Hepatic stellate cell (primary cell): ENCODE data around the gene KANSL2.
"Not testable (repeated sequence)": the region's sequence is repeated elsewhere in the genome, so short reads cannot be mapped to it uniquely, and the experiment has no call there.

Experiments used
- DNase-seq: peaks from one replicate; pipeline ENCODE4 v3.0.0; 2011; ENCODE audit warnings: low spot score

KANSL2 gene

GRCh38 chr12:48683534-48683933, 1.5 kb upstream of the KANSL2 start:
- DNase-seq: no peak

DNA sequence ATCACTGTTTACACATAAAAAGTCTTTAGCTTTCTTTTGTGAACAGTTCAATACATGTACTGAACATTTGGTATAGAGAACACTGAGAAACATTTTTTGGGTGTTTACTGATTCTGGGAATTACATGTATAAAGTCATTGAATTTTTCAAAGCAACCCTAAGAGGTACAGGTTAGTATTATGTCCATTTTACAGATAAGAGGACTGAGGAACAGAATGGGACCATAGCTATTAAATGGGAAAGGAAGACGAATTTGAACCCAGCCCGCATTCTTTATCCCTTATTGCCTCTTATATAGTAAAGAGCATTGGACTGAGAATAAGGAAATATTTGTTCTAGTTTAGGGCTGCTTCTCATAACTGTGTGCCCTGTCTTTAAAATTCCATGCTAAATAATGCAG, 889 bp upstream of the KANSL2 start:
- DNase-seq: no peak

GRCh38 chr12:48682533-48682905, 481 bp upstream of the KANSL2 start:
- not testable (repeated sequence) for DNase-seq

- peak; percentile 16 for DNase-seq
These were observed 684 bp downstream of the KANSL2 start for GRCh38 chr12:48681399-48681709.

- DNase-seq: no peak
These were observed 1.2 kb downstream of the KANSL2 start for GRCh38 chr12:48680861-48681260.

GRCh38 chr12:48678551-48679185, 3.4 kb downstream of the KANSL2 start:
- DNase-seq: no peak

DNA sequence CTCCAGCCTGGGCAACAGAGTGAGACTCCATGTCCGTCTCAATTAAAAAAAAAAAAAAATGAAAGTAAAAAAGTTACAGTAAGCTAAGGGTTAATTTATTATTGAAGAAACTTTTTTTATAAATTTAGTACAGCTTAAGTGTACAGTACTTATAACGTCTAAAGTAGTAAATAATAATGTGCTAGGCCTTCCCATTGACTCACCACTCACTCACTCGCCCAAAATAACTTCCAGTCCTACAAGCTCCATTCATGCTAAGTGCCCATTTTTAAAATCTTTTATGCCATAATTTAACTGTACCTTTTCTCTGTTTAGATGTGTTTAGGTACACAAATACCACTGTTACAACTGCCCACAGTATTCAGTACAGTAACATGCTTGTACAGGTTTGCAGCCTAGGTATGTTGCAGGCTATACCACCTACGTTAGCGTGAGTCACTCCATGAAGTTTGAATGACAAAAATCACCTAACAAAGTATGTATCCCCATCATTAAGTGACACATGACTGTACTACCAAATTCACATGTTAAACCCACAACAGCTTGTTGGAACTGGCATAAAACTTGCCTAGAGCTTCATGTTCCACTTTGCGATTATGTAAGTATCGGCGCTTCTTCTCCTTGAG, 10.7 kb downstream of the KANSL2 start:
- no peak for DNase-seq

DNA sequence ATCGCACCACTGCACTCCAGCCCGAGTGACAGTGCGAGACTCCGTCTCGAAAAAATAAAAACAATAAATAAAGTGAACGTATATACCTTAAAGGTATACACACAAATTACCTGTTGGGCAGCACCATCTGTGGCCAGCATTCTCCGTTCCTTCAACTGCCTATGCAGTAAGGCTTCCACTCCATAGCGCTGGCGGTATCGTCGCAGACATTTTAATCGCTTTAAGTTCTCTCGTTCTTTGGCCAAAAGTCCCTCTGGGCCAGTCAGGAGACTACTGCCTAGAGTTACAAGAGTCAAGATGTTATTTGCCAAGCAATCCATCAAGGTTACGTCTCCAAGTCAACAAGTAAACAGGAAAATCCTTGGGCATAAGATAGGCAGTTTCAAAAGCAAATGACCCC, 13.0 kb downstream of the KANSL2 start:
- DNase-seq: no peak

DNA sequence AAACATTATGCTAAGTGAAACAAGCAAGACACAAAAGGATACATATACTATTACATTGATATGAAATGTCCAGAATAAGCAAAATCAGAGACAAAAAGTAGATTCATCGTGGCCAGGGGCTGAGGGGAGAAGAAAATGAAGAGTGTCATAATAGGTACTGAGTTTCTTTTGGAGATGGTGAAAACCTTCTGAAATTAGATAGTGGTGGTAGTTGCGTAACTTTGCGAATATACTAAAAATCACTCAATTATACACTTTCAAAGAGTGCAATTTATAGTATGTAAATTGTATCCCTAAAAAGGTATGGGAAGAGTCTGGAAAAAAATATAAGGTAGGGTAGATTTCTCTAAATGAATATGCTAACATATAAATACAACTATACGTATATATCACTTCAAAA, 22.2 kb downstream of the KANSL2 start:
- DNase-seq: no peak

GRCh38 chr12:48651681-48652080, 30.4 kb downstream of the KANSL2 start:
- no peak for DNase-seq

- not testable (repeated sequence) for DNase-seq
These were observed 36.7 kb downstream of the KANSL2 start for GRCh38 chr12:48645354-48645753.

GRCh38 chr12:48643011-48643410, 39.0 kb downstream of the KANSL2 start:
- DNase-seq: no peak

DNA sequence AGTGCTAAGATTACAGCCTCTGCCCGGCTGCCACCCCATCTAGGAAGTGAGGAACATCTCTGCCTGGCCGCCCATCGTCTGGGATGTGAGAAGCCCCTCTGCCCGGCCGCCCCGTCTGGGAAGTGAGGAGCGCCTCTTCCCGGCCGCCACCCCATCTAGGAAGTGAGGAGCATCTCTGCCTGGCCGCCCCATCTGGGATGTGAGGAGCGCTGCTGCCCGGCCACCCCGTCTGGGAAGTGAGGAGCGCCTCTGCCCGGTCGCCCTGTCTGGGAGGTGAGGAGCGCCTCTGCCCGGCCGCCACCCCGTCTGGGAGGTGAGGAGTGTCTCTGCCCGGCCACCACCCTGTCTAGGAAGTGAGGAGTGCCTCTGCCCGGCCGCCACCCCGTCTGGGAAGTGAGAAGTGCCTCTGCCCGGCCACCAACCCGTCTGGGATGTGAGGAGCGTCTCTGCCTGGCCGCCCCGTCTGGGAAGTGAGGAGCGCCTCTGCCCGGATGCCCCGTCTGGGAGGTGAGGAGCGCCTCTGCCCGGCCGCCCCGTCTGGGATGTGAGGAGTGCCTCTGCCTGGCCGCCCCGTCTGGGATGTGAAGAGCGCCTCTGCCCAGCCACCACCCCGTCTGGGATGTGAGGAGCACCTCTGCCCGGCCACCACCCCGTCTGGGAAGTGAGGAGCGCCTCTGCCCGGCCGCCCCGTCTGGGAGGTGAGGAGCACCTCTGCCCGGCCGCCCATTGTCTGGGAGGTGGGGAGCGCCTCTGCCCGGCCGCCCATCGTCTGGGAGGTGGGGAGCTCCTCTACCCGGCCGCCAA, 40.1 kb downstream of the KANSL2 start:
- DNase-seq: not testable (repeated sequence)

- no peak for DNase-seq
These were observed 41.2 kb downstream of the KANSL2 start for GRCh38 chr12:48640854-48641253.

GRCh38 chr12:48640428-48640827, 41.6 kb downstream of the KANSL2 start:
- no peak for DNase-seq

DNA sequence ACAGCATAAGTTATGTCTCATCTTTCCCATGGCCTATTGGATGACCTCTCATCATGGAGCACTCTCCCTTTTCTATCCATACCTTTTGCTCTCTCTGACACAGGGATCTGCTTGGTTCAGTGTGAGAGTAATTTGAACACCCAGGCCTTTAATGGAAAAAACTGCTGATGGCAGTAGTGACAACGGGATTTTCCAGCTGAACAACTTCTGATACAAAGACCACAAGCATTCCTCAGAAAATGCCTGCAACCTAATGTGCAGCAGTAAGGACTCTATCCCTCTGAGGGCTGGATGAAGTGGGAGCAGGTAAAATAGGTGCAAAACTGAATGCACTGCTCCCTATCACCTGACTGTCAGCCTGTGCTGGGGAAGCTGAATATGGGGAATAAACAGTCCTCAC, 51.0 kb downstream of the KANSL2 start:
- no peak for DNase-seq

DNA sequence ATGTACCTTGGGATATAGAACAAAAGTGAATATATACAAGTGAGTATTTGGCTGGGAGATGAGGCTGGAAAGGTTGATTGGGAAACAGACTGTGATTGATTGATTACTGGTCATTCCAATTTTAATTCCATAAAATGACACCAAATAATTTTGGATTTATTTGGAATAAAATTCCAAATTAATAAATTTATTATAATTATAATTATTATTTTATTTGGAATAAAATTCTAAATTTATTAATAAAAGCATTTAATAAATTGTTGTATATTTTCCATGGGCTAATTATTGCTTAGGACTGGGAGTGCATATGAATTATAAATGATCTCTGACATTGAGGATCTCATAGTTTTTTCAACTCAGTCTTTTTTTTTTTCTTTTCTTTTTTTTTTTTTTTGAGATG, 51.7 kb downstream of the KANSL2 start:
- no peak for DNase-seq

DNA sequence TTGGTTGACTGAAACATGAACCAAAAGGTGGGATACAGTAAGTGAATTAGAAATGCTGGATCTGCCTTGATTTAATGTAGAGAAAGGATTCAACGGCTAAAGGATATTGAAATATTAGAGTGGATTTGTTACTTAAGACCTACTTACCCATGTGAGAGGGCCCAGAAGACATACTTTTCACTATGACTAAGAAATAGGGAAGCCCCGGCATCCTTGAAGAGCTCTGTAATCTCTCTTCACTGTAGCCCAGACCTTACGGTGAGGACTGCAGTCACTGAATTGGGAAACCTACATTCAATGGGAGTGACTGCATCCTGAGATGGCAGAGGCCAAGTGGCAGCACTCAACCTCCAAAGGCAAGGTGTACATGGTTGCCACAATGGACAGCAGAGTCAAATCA, 52.5 kb downstream of the KANSL2 start:
- DNase-seq: no peak

GRCh38 chr12:48627556-48627955, 54.5 kb downstream of the KANSL2 start:
- no peak for DNase-seq

DNA sequence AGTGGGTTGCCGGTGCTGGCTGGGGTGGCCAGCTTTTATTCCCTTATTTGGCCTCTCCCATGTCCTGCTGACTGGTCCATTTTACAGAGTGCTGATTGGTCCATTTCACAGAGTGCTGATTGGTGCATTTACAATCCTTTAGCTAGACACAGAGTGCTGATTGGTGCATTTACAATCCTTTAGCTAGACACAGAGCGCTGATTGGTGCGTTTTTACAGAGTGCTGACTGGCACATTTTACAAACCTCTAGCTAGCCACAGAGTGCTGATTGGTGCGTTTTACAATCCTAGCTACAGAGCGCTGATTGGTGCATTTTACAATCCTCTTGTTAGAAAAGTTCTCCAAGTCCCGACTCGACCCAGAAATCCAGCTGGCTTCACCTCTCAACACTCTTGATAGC, 59.0 kb downstream of the KANSL2 start:
- DNase-seq: not testable (repeated sequence)

GRCh38 chr12:48618541-48618940, 63.5 kb downstream of the KANSL2 start:
- DNase-seq: peak; percentile 50

DNA sequence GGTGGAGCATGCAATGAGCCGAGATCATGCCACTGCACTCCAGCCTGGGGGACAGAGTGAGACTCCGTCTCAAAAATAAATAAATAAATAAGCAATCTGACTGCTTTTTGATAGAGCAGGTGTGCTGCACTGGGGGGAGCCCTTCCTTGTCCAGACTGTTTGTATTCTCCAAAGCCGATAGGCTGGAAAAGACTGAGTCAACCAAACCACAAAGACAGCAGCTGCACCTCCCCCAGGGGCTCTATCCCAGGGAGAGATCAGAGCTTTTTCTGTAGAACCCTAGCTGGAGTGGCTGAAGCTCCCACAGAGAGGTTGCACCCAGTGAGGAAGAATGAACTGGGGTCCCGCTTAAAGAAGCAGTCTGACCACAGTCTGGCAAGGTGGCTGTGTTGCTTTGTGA, 66.4 kb downstream of the KANSL2 start:
- DNase-seq: no peak

DNA sequence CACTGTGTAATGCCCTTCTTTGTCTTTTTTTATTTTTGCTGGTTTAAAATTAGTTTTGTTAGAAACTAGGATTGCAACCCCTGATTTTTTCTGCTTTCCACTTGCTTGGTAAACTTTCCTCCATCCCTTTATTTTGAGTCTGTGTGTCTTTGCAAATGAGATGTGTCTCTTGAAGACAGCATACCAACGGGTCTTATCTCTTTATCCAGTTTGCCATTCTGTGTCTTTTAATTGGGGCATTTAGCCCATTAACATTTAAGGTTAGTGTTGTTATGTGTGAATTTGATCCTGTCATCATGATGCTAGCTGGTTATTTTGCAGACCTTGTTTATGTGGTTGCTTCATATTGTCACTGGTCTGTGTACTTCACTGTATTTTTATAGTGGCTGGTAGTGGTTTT, 68.7 kb downstream of the KANSL2 start:
- no peak for DNase-seq
